GM19372 (cell line): ENCODE data around the gene CC2D1B.

Experiments
- ATAC-seq: cut with Tn5 transposase; IDR thresholded peaks from one replicate; pipeline ENCODE4 v1.9.1; 2021; ENCODE audit warnings: mild to moderate bottlenecking, low read depth, moderate library complexity; ENCODE audit not compliant: unreplicated experiment

The CC2D1B gene

DNA sequence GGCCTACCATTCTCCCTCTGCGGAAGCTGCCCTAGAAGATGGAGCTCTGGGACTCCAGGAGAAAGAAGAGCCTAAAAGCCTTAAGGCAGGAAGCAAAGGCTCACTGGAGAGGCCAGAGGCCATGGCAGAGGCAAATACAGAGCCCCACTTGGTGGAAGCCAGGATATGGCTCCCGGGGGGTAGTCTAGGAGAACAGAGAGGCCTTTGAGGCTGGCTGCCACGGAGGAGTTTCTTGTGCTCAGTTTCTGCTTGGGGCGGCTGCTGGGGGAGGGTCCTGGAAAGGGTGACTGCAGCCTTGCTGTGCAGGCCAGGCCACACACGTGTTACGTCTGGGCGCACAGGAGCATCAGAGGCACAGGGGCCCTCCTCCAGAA is 5.4 kb downstream of the CC2D1B start:
- ATAC-seq = no peak

DNA sequence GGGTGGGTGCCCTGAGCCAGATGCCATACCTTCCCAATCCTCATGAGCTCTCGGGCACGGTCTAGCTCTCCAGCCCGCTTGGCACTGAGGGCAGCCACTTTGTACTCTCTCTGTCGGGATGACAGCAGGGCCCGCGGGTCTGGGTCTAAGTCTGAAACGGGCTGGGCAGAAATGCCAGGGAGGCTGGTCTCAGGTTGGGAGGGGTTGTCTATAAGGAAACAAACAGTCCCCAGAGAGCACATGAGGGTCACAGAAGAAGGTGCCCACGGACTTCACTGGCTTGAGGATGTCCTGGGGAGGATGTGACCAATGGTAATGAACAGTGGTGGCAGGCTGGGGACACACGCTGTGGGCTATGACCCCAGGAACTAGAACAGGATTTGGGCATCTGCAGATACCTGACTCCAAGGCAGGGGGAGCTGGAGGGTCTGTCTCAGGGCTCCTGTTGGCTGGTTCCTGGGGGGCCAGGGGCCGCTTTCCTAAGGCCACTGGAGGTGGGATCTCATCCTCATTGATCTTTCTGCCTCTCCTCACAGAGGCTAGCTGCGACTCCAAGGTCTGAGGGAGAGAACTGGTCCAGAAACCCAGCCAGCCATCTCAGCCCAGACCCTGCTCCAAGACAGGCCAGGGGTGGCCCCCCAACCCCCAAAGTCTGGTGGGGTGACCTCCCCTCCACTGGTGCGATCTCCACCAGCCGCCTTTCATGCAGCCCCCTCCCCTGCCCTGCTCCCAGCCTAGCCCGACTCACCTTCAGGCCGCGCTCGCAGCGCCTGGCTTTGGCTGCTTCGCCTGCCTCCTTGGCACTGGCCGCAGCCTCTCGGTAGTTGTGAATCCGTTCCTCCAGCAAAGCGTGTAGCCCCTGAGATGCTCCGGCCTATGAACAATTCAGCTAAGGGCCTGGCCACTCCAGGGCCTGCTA is 6.1 kb downstream of the CC2D1B start:
- ATAC-seq = no peak

DNA sequence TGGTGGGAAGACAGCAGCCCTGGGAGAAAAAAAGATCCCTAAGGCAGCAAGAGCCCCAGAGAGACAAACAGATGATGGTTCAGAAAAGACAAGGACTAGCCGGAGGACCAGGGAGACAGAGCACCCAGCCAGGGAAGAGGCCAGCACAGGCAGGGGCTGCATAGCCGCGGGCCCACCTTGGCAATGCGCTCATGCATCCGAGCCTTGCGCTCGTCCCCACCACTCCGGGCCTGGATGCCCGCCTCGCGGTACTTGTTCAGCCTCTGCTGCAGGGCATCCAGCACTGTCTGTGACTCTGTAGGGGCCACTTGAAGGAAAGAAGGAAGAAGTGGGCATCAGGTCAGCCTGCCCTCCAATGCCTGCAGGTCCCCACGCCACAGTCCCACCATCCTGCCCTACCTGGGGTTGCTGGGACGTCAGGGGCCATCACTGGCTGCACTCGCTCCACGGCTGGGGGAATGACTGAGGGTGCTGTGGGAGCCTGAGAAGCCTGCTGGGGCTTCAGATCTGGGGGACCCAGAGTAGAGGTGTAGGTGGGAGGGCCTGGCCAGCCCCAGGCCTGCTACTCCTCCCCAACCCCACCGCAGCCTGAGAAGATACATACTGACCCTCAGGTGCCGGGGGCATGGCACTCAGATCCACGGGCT is 7.0 kb downstream of the CC2D1B start:
- ATAC-seq = no peak

DNA sequence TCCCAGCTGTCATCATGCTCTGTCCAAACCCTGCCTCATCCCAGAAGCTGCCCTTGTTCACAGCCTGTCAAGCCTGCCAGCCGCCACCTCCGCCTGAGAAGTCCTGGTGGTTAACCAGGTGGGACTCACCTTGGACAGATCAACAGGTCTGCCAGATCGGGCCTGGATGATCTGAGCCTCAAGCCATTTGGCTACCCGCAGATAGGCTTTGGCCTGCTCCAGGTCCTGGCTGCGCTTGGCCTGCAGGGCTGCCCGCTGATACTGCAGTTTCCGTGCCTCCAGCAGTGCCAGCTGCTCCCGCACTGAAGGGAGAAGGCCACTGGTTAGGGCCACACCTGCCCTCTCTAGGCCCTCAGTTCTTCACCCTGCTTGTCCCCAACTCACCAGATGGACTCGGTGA is 8.6 kb downstream of the CC2D1B start:
- no peak for ATAC-seq

DNA sequence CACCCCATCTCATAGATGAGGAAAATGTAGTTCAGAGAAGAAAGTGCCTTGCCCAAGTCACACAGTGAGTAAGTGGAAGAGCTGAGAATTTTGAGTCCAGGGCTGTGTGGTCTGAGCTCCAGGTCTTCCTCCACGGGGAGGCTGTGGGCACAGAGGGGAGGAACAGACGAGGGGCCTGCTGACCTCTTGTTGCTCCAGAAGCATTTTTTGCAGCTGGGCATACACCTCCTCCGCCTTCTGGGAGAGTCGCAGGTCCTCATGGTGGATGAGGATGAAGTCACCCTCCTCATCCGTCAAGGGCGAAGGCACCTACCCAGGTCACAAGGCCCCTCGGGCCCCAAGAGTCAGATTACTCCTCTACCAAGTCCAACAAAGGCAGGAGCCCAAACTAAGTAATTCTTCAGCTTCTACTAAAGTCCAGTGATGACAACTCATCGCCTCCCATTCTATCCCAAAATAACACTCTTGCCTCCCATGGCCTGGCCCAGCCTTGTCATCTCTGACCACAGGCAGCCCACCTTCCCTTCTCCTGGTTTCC is 9.1 kb downstream of the CC2D1B start:
- ATAC-seq = no peak

DNA sequence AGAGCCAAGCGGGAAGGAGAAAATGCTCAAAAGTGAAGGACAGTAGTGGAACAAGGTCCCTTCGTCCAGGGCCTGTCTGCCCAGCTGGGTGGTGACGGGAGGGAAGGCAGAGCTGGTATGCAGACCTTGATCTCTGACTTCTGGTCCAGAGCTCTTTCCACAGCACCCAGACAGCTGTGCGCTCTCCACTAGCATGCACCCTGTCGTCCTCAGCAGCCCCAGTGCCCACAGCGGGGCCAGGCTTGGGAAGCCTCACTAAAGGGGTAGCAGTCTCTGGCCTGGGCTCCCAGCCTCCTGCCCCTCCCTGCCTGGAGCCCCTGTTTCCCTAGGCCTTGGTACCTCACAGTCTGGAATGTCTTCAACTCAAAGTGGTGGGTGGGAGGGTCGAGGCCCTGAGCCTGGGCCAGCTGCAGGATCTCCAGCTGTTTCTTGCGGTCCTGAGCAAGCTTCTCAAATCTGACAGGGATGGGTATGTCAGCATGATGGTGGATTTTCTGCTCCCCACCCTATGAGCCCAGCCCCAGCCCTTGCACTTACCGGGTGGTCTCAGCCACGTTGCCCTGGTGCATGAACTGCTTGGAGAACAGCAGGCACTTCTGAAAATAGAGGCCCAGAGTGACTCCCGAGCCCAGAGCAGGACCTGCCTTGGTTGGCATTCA is 10.0 kb downstream of the CC2D1B start:
- ATAC-seq = no peak

DNA sequence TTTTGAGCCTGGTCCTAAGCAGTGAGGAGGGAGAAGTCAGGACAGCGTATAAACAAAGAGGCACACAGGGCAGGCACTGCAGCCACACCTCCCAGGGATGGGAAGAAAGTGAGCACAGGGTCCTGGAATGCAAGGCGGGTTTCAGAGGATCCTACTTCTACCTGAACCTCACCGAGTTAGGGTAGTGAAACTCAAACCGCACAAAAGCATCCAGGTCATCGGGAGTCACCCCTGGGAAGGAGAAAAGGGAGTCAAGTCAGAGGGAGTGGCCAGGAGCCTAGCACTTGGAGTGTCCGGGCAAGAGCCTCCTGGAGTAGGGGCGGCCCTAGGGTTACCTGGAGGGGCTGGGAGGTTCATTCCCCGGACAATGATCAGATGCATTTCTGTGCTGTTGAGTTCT is 10.6 kb downstream of the CC2D1B start:
- no peak for ATAC-seq

DNA sequence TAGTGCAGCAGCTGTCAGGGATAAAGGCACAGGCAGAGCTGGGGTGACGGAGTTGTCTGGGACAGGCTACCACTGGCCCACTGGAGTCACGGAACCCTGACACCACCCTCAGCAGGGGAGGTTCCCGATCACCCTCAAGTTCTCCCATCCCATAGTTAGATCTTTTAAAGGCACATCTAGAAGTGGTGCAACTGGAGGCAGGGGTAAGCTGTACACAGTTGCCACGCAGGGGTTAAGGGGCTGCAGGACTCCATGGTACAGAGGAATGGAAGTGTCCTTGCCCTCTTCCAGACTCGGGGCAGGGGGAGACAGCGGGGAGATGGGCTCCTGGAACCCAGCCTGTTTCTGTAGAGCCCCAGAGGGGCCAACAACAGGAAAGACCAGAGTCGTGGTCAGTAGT is 13.3 kb downstream of the CC2D1B start:
- ATAC-seq = no peak

DNA sequence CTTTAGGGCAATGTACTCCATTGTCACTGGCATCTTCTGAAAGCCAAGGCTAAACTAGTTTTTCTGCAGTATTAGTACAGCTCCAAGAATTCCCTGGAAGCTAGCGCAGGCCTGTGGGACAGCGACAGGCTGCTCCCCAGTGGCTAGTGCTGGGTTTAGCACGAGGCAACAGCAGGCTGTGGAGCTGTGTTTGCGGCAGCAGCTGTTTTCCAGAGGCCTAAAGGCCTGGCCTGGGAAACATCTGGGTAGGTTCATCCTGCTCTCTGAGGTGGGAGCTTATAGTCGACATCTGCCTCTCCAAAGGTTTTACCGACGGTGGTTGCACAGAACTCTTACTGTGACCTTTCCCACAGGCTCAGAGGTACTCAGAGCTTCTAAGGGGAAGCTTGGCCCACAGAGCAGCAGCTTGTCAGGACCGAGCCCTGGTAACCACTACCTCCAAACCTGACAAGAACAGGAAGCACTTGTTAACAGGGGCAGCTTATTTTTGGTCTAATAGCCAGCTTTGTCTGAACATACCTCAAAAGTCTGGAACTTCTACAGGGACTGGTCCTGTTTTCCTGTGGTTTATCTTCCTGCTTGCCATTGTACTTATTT is 17.2 kb downstream of the CC2D1B start:
- no peak for ATAC-seq

DNA sequence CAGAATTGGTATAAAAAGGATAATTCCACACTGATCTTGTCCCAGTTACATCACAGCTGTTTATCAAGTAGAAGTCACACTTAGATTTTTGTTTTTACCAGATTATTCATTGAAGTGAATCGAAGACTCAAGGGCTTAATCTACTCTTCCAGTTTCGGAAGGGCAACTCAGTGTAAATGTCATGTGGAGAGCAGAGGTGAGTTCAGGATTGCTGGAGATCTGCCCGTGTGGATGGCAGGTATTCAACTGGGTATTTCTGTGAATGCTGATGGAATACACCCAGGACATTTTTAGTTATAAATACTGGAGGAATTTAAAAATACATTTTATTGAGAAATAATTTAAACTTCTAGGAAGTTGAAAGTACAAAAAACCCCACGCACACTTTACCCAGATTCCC is 19.4 kb downstream of the CC2D1B start:
- ATAC-seq = no peak

DNA sequence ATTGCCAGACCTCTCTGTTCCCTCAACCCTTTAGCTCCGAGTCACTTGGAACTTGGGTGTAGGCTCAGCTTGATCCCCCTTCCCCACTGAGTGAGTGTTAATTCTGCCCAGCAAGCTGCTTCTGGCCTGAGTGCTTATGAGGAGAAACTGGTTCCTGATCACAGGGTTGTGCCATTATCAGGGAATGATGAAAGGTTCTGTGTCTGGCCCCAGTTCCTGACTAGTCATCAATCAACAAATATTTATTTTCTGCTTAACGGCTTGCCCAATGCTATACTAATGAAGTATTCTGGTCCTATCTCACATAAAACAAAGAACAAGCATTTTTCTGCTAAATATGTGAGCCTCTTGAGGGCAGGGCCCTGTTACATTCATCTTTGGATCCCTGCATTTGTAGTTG is 20.8 kb downstream of the CC2D1B start:
- no peak for ATAC-seq

DNA sequence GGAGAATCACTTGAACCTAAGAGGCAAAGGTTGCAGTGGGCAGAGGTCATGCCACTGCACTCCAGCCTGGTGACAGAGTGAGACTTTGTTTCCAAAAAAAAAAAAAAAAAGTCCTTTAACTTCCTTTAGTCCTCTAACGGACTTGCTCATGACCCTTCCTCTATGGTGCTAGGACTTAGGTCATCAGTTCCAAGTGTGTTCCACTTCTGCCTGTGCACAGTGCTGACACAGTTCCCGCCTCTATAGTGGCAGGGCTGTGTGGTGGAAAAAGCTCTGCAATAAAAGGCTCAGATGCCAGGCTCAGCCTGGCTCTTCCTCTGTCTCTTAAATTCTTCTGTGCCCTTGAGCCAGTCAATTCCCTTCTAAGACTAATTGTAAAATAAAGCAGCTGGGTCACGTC is 22.0 kb downstream of the CC2D1B start:
- no peak for ATAC-seq

DNA sequence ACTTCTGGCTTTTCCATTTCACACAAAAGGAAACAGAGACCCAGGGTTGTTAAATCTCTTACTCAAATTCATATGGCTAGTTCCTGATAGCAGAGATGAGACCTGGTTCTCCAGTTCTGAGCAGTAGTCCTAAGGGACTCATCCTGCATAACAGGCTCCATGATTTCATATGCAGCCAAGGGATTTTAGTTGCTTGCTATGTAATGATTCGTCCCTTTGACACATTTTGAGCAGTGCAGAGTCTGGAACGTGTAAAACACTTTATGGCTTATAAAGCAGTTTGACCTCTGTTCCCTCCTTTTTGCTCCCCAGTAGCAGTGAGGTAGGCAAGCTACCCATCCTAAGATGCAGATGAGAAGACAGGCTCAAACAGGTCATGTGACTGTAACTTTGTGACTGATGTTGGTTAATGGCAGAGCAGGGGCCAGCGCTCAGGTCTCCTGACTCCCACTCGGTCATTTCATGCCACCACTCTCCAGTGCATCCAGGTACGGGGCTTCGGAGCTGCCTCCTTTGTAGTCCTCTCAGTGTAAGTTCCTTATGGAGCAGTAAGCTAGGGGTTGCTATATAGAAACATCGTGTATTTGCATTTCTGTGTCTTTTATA is 24.2 kb downstream of the CC2D1B start:
- ATAC-seq = no peak

DNA sequence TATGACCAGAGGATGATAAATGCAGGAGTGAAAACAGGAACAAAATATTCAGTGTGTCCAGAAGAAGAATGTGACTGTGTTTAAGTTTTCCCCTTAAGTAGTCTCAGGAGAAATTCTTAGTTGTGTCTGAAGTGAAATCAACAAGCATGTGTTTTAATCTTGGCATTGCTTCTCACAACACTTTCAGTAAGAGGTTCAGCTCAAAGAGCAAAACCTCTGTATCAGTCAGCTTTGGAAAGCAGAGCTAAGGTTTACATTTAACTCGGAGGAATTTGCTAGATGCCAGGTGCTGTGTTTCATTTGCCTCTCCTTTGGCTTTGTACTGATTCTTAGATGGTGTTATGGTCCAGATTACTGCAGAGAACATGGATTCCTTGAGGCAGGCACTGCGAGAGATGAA is 28.6 kb downstream of the CC2D1B start:
- no peak for ATAC-seq

DNA sequence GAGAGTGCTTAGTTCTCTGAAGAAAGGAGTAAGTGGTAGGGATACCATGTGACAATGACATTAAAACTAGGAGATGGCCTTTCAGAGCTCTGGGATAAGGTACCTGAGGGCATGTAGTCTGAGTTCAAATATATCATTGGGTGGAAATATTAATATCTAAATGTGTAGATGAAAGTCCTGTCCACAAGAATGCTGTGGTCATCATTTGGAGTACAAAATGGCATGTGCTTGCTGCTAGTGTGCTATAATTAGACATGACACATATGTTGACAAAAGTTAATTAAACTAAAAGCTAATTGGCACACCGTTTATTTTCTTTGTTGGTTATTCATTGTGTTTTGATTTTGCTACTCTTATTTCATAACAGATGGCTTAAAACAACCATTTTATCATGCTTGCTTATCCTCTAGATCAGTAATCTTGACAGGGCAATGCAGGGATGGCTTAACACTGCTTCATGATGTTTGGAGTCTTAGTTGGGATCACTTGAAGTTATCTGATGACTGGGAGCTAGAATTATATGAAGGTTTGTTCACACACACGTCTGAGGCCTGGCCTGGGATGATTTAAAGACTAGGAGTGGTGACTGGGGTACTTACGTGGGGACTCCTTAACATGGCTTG is 31.0 kb downstream of the CC2D1B start:
- no peak for ATAC-seq

DNA sequence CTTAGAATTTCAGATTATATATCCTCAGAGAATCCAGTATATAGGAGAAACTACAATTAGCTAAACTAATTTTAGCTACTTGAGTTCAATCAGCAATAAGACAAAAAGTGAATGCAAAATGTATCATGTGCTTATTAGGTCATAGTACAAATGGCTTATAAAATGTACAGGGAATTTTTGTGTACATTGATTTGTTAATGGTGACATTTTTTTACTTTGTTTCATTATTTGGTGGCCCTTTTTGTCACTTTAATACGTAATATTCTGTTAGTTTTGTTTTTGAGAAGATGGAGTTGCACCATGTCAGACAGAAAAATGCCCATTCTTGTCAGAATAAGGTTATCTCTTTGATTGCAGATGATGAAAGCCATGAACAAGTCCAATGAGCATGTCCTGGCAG is 33.6 kb downstream of the CC2D1B start:
- no peak for ATAC-seq

DNA sequence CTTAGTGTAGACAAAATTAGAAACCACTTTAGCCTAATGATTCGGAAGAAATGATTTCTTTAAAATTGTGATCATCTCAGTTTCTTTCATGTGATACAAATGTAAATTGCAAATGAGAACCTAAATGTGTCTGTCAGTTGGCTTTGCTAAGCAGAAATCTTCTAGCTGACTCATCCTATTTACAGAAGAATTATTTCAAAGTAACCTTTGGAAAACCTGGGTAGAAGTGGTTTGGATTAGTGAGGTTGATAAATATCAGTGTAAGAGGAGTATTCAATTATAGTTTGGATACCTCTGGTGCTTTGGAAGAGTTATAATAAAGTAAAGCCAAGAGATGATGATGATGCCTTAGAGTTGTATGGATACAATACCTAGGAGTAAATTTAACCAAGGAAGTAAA is 37.4 kb downstream of the CC2D1B start:
- no peak for ATAC-seq

DNA sequence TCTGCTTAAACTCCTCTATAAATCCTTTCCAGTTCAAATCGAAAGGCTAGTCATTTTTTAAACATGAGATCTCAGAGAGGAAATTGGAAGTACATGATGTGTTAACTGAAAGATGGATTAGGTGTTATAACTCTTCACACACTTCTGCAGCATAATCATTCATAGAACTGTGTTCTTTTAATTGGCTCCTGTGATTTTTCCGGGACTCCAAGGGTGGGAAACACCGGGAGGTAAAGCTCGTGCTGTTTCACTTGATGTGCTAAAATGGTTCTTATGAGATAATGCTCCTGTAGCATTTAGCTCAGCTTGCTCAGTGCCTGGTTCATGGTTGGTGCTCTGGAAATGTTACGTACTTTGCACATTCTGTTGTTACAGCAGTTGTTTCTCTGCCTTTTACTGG is 40.2 kb downstream of the CC2D1B start:
- ATAC-seq = no peak

DNA sequence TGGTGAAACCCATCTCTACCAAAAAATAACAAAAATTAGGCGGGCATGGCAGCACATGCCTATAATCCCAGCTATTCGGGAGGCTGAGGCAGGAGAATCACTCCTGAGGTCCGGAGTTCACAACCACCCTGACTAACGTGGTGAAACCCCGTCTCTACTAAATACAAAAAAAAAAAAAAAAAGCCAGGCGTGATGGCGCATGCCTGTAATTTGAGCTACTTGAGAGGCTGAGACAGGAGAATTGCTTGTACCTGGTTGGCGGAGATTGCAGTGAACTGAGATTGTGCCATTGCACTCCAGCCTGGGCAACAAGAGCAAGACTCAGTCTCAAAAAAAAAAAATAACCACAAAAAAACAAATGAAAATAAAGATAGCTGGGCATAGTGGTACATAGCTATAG is 42.3 kb downstream of the CC2D1B start:
- ATAC-seq = no peak

DNA sequence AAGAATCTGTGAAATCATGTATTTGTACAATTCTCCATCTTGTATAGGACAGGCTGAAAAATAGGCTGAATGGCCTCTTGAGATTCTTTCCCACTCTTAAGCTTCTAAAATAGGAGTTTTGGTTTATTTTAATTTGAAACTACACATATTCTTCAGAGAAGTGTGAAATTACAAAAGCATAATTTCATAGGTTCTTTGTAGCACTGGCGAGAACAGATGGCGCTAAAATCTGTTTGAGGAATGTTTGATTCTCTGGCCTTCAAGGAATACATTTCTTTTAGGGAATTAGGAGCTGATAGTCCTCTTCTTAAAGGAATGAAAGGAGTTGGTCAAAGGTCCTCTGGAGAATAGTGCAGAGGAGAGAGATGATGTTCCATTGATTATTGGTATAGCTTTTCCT is 44.9 kb downstream of the CC2D1B start:
- no peak for ATAC-seq
